ENCODE measurements around the gene RPS6KA4. TPM values are rescaled to one million over a fixed set of nuclear protein-coding genes. Genes with fewer than 3 reads are reported as not detected.

The RPS6KA4 gene
- total and polyA plus RNA-seq, 2 of the 13 experiments (the other 11 are each of a cell fraction or from before 2014, with no cell fraction given) = 8.9 to 14.2 TPM

GRCh38 chr11:64342869-64343745, 15.9 kb upstream of the RPS6KA4 start:
- Histone ChIP-seq H3K27ac (ENCODE audit: extremely low read length, insufficient read depth, low read length) (no peak overlapping the region), H4K20me1 (ENCODE audit: insufficient read depth, low read length) (no peaks in the 10 kb centered on the region), H3K4me2 (ENCODE audit: low read depth, low read length) (no peak overlapping the region; the same call in 1 of the 2 replicates), H3K36me3 (replicated peaks in 1 of 2; ENCODE audit: control insufficient read depth in 1 of 2, insufficient read depth in 2 of 2, low read length in 2 of 2) (no peaks in the 10 kb centered on the region), H3K4me3 (replicated peaks in 1 of 3; ENCODE audit: insufficient read depth in 1 of 3, low read depth in 2 of 3, low read length in 3 of 3) (peak overlapping the region in 2 of 3 experiments; percentile 25 to 64; a peak in 1 of 6 replicates), H3K79me2 (ENCODE audit: insufficient read depth, low read length) (no peaks in the 10 kb centered on the region), H2AFZ (ENCODE audit: low read length) (no peak overlapping the region), H3K4me1 (ENCODE audit: insufficient read depth, low read length) (peaks cover 45% of the 10 kb centered on the region), H3K27me3 (ENCODE audit: control insufficient read depth in 1 of 2, insufficient read depth in 2 of 2, low read length in 2 of 2) (peaks cover 3 to 39% of the 10 kb centered on the region in 2 experiments; a peak in 4 of 5 replicates), H3K9ac (ENCODE audit: insufficient read depth, low read depth, low read length) (no peak overlapping the region), H3K9me3 (ENCODE audit: low read length) (no peaks in the 10 kb centered on the region)
- ATAC-seq = no peak; the same call in 2 of the 3 replicates
- TF ChIP-seq, protein P1, sequence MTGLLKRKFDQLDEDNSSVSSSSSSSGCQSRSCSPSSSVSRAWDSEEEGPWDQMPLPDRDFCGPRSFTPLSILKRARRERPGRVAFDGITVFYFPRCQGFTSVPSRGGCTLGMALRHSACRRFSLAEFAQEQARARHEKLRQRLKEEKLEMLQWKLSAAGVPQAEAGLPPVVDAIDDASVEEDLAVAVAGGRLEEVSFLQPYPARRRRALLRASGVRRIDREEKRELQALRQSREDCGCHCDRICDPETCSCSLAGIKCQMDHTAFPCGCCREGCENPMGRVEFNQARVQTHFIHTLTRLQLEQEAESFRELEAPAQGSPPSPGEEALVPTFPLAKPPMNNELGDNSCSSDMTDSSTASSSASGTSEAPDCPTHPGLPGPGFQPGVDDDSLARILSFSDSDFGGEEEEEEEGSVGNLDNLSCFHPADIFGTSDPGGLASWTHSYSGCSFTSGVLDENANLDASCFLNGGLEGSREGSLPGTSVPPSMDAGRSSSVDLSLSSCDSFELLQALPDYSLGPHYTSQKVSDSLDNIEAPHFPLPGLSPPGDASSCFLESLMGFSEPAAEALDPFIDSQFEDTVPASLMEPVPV (CRISPR knock-in tag; IDR thresholded peaks at IDR 0.05) = 0 out of 2 replicates have a peak, but pooled peaks have one; percentile 44
- TF ChIP-seq ZNF513 (CRISPR knock-in tag; conservative IDR thresholded peaks at IDR 0.05) (no peak), SP4 (CRISPR knock-in tag; IDR thresholded peaks at IDR 0.05) (0 out of 2 replicates have a peak, but pooled peaks have one; percentile 8)
- no TSS peak for BruUV-seq (replicated peaks)
- no peak for FAIRE-seq
- POLR2A ChIA-PET = interaction anchor here (1.0 to 2.7 kb wide), 4 partner anchors 11 to 25 kb away, joined by 3 to 13 read pairs (median 8); partner anchors contain the start of genes PRDX5 and TRMT112
- no peak for DNase-seq (ENCODE audit: low spot score)
- WGBS (ENCODE audit: low lambda C conversion rate) = 33% methylated on average over 14 of the region's 29 CpGs
- intact Hi-C loops (cut with micrococcal nuclease; ENCODE audit: unreplicated experiment) = no loop called here
- in situ Hi-C loops (cut with HindIII; ENCODE audit: extremely low pct_ligation_motif_present, low pct_unique_long_range_greater_than_20kb) = no loop called here
- CTCF ChIA-PET (ENCODE audit: low intra/inter-chr PET ratio, low total read pairs) = no interaction called here
